ENCODE results near the gene BCL3. TPM values are rescaled to one million over a fixed set of nuclear protein-coding genes. Genes with fewer than 3 reads are reported as not detected.

BCL3 gene
- polyA plus RNA-seq, 1 donor = 60.2 TPM

DNA sequence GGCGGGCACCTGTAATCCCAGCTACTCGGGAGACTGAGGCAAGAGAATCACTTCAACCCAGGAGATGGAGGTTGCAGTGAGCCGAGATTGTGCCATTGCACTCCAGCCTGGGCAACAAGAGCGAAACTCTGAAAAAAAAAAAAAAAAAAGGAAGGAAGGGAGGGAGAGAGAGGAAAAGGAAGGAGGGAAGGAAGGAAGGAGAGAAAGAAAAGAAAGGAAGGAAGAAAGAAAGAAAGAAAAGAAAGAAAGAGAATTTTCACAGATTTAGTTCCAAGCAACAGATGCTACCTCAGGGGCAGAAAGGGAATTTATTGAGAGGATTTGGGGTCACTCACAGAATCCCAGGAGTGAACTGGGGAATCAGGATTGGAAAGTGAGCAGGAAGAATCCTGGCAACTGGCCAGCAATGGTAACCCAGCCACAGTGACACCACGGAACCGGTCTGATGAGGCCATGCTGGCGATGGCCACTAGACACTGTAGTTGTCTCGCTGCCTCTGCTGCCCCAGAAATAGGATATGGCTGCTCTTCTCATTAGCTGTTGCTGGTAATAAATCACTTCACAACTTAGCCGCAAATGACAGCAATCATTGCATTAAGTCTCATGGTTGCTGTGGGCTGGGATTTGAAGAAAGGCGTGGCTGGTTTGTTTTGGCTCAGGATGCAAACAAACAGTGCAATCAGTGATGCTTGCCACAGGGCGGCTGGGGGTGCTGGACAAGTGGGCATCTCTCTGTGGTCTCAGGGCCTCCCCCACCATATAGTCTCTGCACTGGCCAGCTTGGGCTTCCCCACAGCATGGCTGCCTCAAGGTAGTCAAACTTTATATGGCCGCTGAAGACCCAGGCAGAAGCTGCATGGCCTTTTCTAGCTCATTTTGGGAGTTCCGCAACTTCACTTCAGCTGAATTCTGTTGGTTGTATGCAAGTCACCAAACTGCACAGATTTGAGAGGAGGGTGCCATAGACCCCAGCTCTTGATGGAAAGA lies 55.2 kb downstream of the BCL3 start:
- WGBS (ENCODE audit: insufficient coverage, low lambda C conversion rate) = 100% methylated on average over 2 of the region's 13 CpGs
- H3K27me3 ChIP-seq (ENCODE audit: control insufficient read depth, insufficient read depth, low read length) = no peaks in the 10 kb centered on the region
- DNase-seq = no peak
- no peak overlapping the region for H3K4me3 ChIP-seq (ENCODE audit: low read length)
- peaks cover 19% of the 10 kb centered on the region for H3K4me1 ChIP-seq (ENCODE audit: control insufficient read depth, insufficient read depth, low read length)
- no peak overlapping the region for H3K27ac ChIP-seq (ENCODE audit: low read length)
- no peaks in the 10 kb centered on the region for H3K9me3 ChIP-seq (ENCODE audit: control insufficient read depth, low read depth, low read length)
- H3K36me3 ChIP-seq (ENCODE audit: control insufficient read depth, insufficient read depth, low read length) = peaks cover 15% of the 10 kb centered on the region

DNA sequence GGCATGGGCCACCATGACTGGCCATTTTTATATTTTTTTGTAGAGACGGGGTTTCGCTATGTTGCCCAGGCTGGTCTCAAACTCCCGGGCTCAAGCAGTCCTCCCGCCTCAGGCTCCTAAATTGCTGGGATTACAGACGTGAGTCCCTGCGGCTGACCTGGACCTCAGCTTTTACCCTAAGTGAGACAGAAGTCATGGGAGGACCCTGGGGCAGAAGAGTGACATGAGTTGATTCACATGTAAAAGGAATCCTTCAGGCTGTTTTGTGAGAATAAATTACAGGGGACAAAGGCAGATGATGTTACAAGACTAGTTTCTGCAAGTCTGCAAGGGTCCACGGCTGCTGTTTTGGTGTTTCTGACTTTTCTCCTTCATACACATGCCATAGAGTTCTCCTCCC lies 57.8 kb downstream of the BCL3 start:
- Histone ChIP-seq H3K9me3 (ENCODE audit: control insufficient read depth, low read depth, low read length) (no peaks in the 10 kb centered on the region), H3K36me3 (ENCODE audit: control insufficient read depth, insufficient read depth, low read length) (peaks cover 11% of the 10 kb centered on the region), H3K4me3 (ENCODE audit: low read length) (no peak overlapping the region), H3K27ac (ENCODE audit: low read length) (no peak overlapping the region), H3K27me3 (ENCODE audit: control insufficient read depth, insufficient read depth, low read length) (no peaks in the 10 kb centered on the region), H3K4me1 (ENCODE audit: control insufficient read depth, insufficient read depth, low read length) (peaks cover 29% of the 10 kb centered on the region)
- no CpG with 5 or more reads among the region's 7 CpGs for WGBS (ENCODE audit: insufficient coverage, low lambda C conversion rate)
- no peak for DNase-seq

DNA sequence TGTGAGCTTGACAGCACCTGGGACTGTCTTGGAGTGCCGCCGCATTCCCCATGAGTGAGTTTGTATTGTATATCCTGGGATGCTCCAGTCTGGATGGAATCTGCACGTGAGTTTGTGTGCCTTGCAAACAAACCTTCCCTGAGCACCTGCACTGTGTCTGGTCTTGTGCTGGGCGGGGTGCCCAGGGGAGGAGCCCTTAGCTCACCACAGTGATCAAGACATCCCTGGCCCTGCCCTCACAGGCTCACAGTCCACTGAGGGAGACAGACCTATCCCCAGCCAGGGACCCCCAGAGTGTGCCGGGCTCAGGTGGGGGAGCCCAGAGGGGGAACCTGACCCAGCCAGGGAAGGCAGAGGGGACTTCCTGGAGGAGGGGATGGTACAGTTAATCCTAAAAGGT lies 58.7 kb downstream of the BCL3 start:
- no peaks in the 10 kb centered on the region for H3K9me3 ChIP-seq (ENCODE audit: control insufficient read depth, low read depth, low read length)
- no CpG with 5 or more reads among the region's 5 CpGs for WGBS (ENCODE audit: insufficient coverage, low lambda C conversion rate)
- H3K27me3 ChIP-seq (ENCODE audit: control insufficient read depth, insufficient read depth, low read length) = no peaks in the 10 kb centered on the region
- peak; percentile 80 to 86 for DNase-seq
- H3K4me3 ChIP-seq (ENCODE audit: low read length) = no peak overlapping the region
- peaks cover 11% of the 10 kb centered on the region for H3K36me3 ChIP-seq (ENCODE audit: control insufficient read depth, insufficient read depth, low read length)
- peaks cover 31% of the 10 kb centered on the region for H3K4me1 ChIP-seq (ENCODE audit: control insufficient read depth, insufficient read depth, low read length)
- H3K27ac ChIP-seq (ENCODE audit: low read length) = peak overlapping the region; percentile 62

DNA sequence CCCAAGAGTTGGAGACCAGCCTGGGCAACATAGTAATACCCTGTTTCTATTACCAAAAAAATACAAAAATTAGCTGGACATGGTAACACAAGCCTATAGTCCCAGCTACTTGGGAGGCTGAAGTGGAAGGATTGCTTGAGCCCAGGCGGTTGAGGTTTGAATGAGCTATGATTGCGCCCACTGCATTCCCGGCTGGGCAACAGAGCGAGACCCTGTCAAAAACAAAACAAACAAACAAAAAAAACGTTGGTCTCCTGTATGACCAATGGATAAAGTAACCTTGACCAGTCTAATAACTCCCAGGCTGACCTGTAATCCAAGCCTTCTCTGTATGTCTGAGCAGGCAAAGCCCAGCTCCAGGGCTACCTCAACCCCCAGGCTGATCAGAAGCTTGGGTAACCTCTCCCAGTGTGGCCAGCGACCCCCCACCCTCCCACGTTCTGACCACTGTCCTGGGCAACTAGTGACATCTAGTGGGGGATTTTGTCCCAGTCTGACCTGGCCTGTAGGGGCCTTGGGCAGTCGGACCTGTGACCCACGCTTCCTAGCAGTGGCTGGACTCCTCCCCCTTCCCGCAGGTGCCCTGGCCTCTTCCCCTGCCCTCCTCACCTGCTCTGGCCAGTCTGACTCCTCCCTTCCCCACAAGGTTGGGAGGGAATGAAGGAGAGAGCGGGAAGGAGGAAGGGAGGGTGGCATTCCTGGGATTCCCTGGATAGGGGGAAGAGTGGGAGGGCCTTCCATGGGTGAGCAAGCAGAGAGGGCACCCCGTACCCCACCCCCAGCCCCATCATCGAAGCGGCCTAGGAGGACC lies 59.3 kb downstream of the BCL3 start:
- Histone ChIP-seq H3K9me3 (ENCODE audit: control insufficient read depth, low read depth, low read length) (no peaks in the 10 kb centered on the region), H3K36me3 (ENCODE audit: control insufficient read depth, insufficient read depth, low read length) (peaks cover 6% of the 10 kb centered on the region), H3K27ac (ENCODE audit: low read length) (peak overlapping the region; percentile 62), H3K27me3 (ENCODE audit: control insufficient read depth, insufficient read depth, low read length) (no peaks in the 10 kb centered on the region), H3K4me1 (ENCODE audit: control insufficient read depth, insufficient read depth, low read length) (peaks cover 37% of the 10 kb centered on the region), H3K4me3 (ENCODE audit: low read length) (peak overlapping the region; percentile 47)
- peak; percentile 49 to 63 for DNase-seq
- WGBS (ENCODE audit: insufficient coverage, low lambda C conversion rate) = no CpG with 5 or more reads among the region's 14 CpGs

DNA sequence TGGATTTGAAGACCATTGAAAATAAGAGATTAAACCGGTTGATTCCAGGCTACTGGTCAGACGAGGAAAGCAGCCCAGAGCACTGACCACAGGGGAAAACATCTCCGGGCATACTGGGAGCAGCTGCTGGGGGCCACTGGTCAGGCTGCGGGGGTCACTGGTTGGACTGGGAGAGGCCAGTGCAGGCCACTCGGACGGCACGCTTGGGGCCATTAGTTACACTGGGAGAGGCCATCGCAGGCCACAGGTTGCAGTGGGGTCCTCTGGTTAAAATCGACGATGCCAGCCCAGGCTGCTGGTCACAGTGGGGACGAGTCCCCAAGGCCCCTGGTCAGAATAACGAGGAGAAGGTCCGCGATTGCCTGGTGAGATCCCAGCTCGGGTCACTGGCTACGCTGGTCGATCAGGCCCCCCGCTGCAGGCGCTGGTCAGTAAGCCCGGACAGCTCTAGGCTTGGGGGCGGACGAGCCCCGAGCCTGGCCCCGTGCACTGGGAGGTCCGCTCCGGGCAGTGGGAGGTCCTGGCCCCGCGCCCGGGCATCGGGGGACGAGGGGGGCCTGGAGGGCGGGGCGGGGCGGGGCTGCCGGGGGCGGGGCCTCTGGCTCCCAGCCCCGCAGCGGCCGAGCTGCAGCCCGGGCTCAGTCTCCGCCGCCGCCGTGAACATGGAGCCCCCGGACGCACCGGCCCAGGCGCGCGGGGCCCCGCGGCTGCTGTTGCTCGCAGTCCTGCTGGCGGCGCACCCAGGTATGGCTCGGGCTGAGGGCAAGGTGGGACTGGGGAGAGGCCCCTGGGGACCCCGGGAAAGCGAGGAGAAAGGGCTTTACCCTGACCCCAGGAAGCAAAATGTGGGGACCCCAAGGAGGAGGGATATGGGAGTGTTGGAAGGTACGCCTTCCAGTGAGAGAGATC lies 60.2 kb downstream of the BCL3 start, which contains the start of gene BCAM:
Gene BCAM, plus strand, starts transcription at position 641 of the 909 bp plus-strand sequence. Its CDS starts 22 bp downstream, at position 663.
- Histone ChIP-seq H3K27ac (ENCODE audit: low read length) (peak within 1 kb of the TSS; percentile 62), H3K36me3 (ENCODE audit: control insufficient read depth, insufficient read depth, low read length) (peaks cover 13% of the 10 kb centered on the region)
- peak in 1 of 2 donors; percentile 60 for DNase-seq

More for the DNA sequence above, 60.2 kb downstream of the BCL3 start, which contains the start of gene BCAM:
- Histone ChIP-seq H3K4me1 (ENCODE audit: control insufficient read depth, insufficient read depth, low read length) (peaks cover 40% of the 10 kb centered on the region), H3K4me3 (ENCODE audit: low read length) (peak within 1 kb of the TSS; percentile 61), H3K9me3 (ENCODE audit: control insufficient read depth, low read depth, low read length) (peaks cover 4% of the 10 kb centered on the region), H3K27me3 (ENCODE audit: control insufficient read depth, insufficient read depth, low read length) (no peaks in the 10 kb centered on the region)
- no CpG with 5 or more reads among the region's 59 CpGs for WGBS (ENCODE audit: insufficient coverage, low lambda C conversion rate)

Other genes starting within 250 kb of the BCL3 start
- gene ZNF180, start 248.2 kb upstream of the BCL3 start, polyA plus RNA-seq = 10.2 TPM
- gene CEACAM20, start 219.0 kb upstream of the BCL3 start, polyA plus RNA-seq = 2.6 TPM
- gene IGSF23, start 135.1 kb upstream of the BCL3 start, polyA plus RNA-seq = 11.5 TPM
- 101 TPM for gene PVR, start 104.8 kb upstream of the BCL3 start, polyA plus RNA-seq
- gene CEACAM19, start 77.2 kb upstream of the BCL3 start, polyA plus RNA-seq = 59.5 TPM
- gene CEACAM16, start 49.6 kb upstream of the BCL3 start, polyA plus RNA-seq = not detected
- gene CBLC, start 29.2 kb downstream of the BCL3 start, polyA plus RNA-seq = 49.5 TPM
- 154 TPM for gene BCAM, start 60.4 kb downstream of the BCL3 start, polyA plus RNA-seq
- gene NECTIN2, start 97.6 kb downstream of the BCL3 start, polyA plus RNA-seq = 135 TPM
- gene TOMM40, start 142.5 kb downstream of the BCL3 start, polyA plus RNA-seq = 37.2 TPM
- 77.8 TPM for gene APOE, start 157.1 kb downstream of the BCL3 start, polyA plus RNA-seq
- gene APOC1, start 165.9 kb downstream of the BCL3 start, polyA plus RNA-seq = 11.3 TPM
- gene APOC4, start 193.5 kb downstream of the BCL3 start, polyA plus RNA-seq = not detected
- gene APOC2, start 197.3 kb downstream of the BCL3 start, polyA plus RNA-seq = 186 TPM
- gene CLPTM1, start 206.7 kb downstream of the BCL3 start, polyA plus RNA-seq = 91.6 TPM